ENCODE results near the gene ZNF343. TPM values are rescaled to one million over a fixed set of nuclear protein-coding genes. Genes with fewer than 3 reads are reported as not detected.

Gene ZNF343
- total and polyA plus RNA-seq, 10 of the 15 experiments (the other 5 are each of a cell fraction or from before 2014, with no cell fraction given) = 1.3 to 11.1 (median 9.0) TPM

- TF ChIP-seq ZBTB4 (CRISPR knock-in tag; IDR thresholded peaks at IDR 0.05) (no peak), CHD2 (IDR thresholded peaks at IDR 0.05; ENCODE audit: borderline replicate concordance, low read depth, low read length) (no peak), STAT1 (conservative IDR thresholded peaks at IDR 0.05) (no peak), ZNF622 (IDR thresholded peaks at IDR 0.05) (no peak), POLR2AphosphoS2 (IDR thresholded peaks at IDR 0.05; ENCODE audit: low read depth, low read length) (no peak), EZH2 (IDR thresholded peaks at IDR 0.05; ENCODE audit: borderline replicate concordance, control insufficient read depth, low read depth, low read length) (no peak), YY1 (IDR thresholded peaks at IDR 0.05; ENCODE audit: low read depth, low read length) (no peak)
Observed at GRCh38 chr20:2485661-2486060, 23.1 kb downstream of the ZNF343 start (continued).

GRCh38 chr20:2485080-2485479 lies 23.6 kb downstream of the ZNF343 start:
- SMC1A ChIA-PET (ENCODE audit: uncharacterized antibody, unreplicated experiment) = no interaction called here
- CTCF ChIA-PET = no interaction called here
- H4K20me1 ChIP-seq (ENCODE audit: control insufficient read depth, insufficient read depth) = no peaks in the 10 kb centered on the region
- H3K4me2 ChIP-seq (ENCODE audit: control insufficient read depth, insufficient read depth) = no peak overlapping the region
- no peak for ATAC-seq
- H3K4me1 ChIP-seq (ENCODE audit: control insufficient read depth, insufficient read depth, low read length) = no peaks in the 10 kb centered on the region
- no peak overlapping the region for H2AFZ ChIP-seq (ENCODE audit: control insufficient read depth, low read depth, low read length)
- 98% methylated on average over 2 of the region's 2 CpGs for WGBS (ENCODE audit: insufficient coverage, insufficient replicate concordance, low lambda C conversion rate, missing lambda C conversion rate)
- intact Hi-C loops (cut with micrococcal nuclease; ENCODE audit: unreplicated experiment) = no loop called here
- H3K4me3 ChIP-seq = no peak overlapping the region
- no peaks in the 10 kb centered on the region for H3K27me3 ChIP-seq (replicated peaks in 1 of 2; ENCODE audit: control insufficient read depth in 2 of 2, insufficient read depth in 2 of 2, low read length in 1 of 2)
- no peaks in the 10 kb centered on the region for H3K9me3 ChIP-seq (replicated peaks; ENCODE audit: control insufficient read depth, insufficient read depth, low read length)
- peaks cover 9 to 24% of the 10 kb centered on the region in 2 experiments for H3K36me3 ChIP-seq (ENCODE audit: control insufficient read depth in 2 of 2, insufficient read depth in 2 of 2, low read length in 1 of 2)
- no peak overlapping the region for H3K9ac ChIP-seq (ENCODE audit: control insufficient read depth, insufficient read depth, low read length)
- in situ Hi-C loops (cut with MboI) = no loop called here
- no peak for FAIRE-seq
- no peaks in the 10 kb centered on the region for H3K79me2 ChIP-seq (ENCODE audit: control insufficient read depth, insufficient read depth, low read length)
- no peak overlapping the region for H3K27ac ChIP-seq (ENCODE audit: control insufficient read depth, insufficient read depth)
- no peak for DNase-seq (ENCODE audit: low read depth, low spot score)
- RAD21 ChIA-PET (ENCODE audit: unreplicated experiment) = no interaction called here
- POLR2A ChIA-PET = no interaction called here
- BruUV-seq (replicated peaks) = no TSS peak
- TF ChIP-seq MXI1 (IDR thresholded peaks at IDR 0.05; ENCODE audit: low read depth, low read length) = no peak
- no peak for TF ChIP-seq CEBPZ (IDR thresholded peaks at IDR 0.05; ENCODE audit: low read depth, low read length)
- no peak for TF ChIP-seq EGR1 (IDR thresholded peaks at IDR 0.05; ENCODE audit: borderline replicate concordance in 1 of 2, low read depth in 2 of 2, low read length in 2 of 2)
- TF ChIP-seq NFIC (IDR thresholded peaks at IDR 0.05; ENCODE audit: low read depth, low read length) = no peak
- no peak for TF ChIP-seq ZBED1 (IDR thresholded peaks at IDR 0.05; ENCODE audit: borderline replicate concordance)
- TF ChIP-seq STAT1 (conservative IDR thresholded peaks at IDR 0.05) = no peak
- no peak for TF ChIP-seq TAF1 (IDR thresholded peaks at IDR 0.05; ENCODE audit: borderline replicate concordance, low read depth, low read length)
- no peak for TF ChIP-seq SP1 (IDR thresholded peaks at IDR 0.05; ENCODE audit: low read depth, low read length)
